ENCODE results near the gene RALBP1.

DNA sequence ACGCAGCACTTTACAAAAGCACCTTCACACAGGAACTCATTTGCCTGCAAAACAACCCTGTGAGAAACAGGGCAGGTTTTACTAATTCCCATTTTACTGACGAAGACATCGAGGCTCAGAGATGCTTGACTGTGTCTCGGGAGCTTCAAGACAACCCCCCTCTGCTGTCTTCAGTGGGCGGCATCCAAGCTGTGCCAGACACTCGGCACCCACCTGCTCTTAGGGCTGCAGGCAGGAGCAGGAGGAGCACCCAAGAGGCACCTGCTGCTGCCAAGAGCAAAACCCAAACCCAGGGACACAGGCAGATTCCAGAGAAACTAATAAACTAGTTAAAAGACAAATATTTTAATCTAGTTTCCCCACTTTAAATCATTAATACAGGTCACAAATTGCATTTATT, 71.2 kb downstream of the RALBP1 start:
- TF ChIP-seq, protein P1, sequence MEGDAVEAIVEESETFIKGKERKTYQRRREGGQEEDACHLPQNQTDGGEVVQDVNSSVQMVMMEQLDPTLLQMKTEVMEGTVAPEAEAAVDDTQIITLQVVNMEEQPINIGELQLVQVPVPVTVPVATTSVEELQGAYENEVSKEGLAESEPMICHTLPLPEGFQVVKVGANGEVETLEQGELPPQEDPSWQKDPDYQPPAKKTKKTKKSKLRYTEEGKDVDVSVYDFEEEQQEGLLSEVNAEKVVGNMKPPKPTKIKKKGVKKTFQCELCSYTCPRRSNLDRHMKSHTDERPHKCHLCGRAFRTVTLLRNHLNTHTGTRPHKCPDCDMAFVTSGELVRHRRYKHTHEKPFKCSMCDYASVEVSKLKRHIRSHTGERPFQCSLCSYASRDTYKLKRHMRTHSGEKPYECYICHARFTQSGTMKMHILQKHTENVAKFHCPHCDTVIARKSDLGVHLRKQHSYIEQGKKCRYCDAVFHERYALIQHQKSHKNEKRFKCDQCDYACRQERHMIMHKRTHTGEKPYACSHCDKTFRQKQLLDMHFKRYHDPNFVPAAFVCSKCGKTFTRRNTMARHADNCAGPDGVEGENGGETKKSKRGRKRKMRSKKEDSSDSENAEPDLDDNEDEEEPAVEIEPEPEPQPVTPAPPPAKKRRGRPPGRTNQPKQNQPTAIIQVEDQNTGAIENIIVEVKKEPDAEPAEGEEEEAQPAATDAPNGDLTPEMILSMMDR (conservative IDR thresholded peaks at IDR 0.05 in 1 of 2, IDR thresholded peaks at IDR 0.05 in 1 of 2; ENCODE audit: extremely low read depth in 1 of 2, insufficient read depth in 1 of 2, low read depth in 1 of 2, low read length in 2 of 2), result no peak
- TF ChIP-seq EZH2 (IDR thresholded peaks at IDR 0.05; ENCODE audit: borderline replicate concordance, low read length), result no peak
